Ecto neural progenitor cell (in vitro differentiated cells): ENCODE measurements around the gene SLC7A4.
"Not testable (repeated sequence)": the region's sequence is repeated elsewhere in the genome, so short reads cannot be mapped to it uniquely, and the experiment has no call there.

Experiments used
- DNase-seq: peaks from one replicate; pipeline ENCODE4 v3.0.0-alpha.2; 2018; ENCODE audit warnings: low spot score

Gene SLC7A4

GRCh38 chr22:21042978-21043859 is 10.9 kb upstream of the SLC7A4 start:
- DNase-seq, result no peak

- no peak for DNase-seq
Measured at GRCh38 chr22:21041937-21042336, 9.6 kb upstream of the SLC7A4 start.

GRCh38 chr22:21039158-21039557 is 6.8 kb upstream of the SLC7A4 start:
- DNase-seq, result not testable (repeated sequence)

- no peak for DNase-seq
Measured at GRCh38 chr22:21038405-21038804, 6.0 kb upstream of the SLC7A4 start.

- DNase-seq, result no peak
Measured at GRCh38 chr22:21034989-21035388, 2.6 kb upstream of the SLC7A4 start.

- DNase-seq, result no peak
Measured at GRCh38 chr22:21033895-21034294, 1.5 kb upstream of the SLC7A4 start.

GRCh38 chr22:21032868-21033688 is 717 bp upstream of the SLC7A4 start:
- no peak for DNase-seq

- DNase-seq, result no peak
Measured at GRCh38 chr22:21031545-21032036, 770 bp downstream of the SLC7A4 start.

- no peak for DNase-seq
Measured at GRCh38 chr22:21030621-21031544, 1.5 kb downstream of the SLC7A4 start.

GRCh38 chr22:21030032-21030431 is 2.3 kb downstream of the SLC7A4 start:
- no peak for DNase-seq

- no peak for DNase-seq
Measured at GRCh38 chr22:21029486-21030025, 2.8 kb downstream of the SLC7A4 start.

GRCh38 chr22:21028277-21029251 is 3.8 kb downstream of the SLC7A4 start:
- no peak for DNase-seq

- no peak for DNase-seq
Measured at GRCh38 chr22:21026783-21027692, 5.3 kb downstream of the SLC7A4 start.

GRCh38 chr22:21025763-21026755 is 6.3 kb downstream of the SLC7A4 start:
- no peak for DNase-seq

- no peak for DNase-seq
Measured at GRCh38 chr22:21025266-21025665, 7.1 kb downstream of the SLC7A4 start.

- DNase-seq, result no peak
Measured at GRCh38 chr22:21022955-21023614, 9.3 kb downstream of the SLC7A4 start.

- no peak for DNase-seq
Measured at GRCh38 chr22:21022507-21022906, 9.9 kb downstream of the SLC7A4 start.
